GM12891 (cell line): ENCODE measurements around the gene SMIM20.

Source experiments
- POLR2A ChIP-seq: IDR thresholded peaks from 2 replicates; pipeline ENCODE4 v1.6.1; 2011; ENCODE audit warnings: low read depth, low read length, control low read depth
- SPI1 ChIP-seq: IDR thresholded peaks from 2 replicates; pipeline ENCODE4 v1.6.1; 2011; ENCODE audit warnings: low read depth, low read length, control low read depth

GRCh38 chr4:25972366-25972765 lies 58.3 kb downstream of the SMIM20 start:
- TF ChIP-seq POLR2A = no peak
- no peak for TF ChIP-seq SPI1
